Smooth muscle cell (in vitro differentiated cells): ENCODE data around the gene OR10K2. TPM values are rescaled to one million over a fixed set of nuclear protein-coding genes. Genes with fewer than 3 reads are reported as not detected.

Experiments used
- DNase-seq: peaks from one replicate; lab custom pipeline; 2025; ENCODE audit not compliant: unreplicated experiment; lab: John Stamatoyannopoulos, UW
- H2AFZ ChIP-seq: fragments of 200-600 bp; sonication (generic); 2 replicates; pipeline ENCODE4 v1.6.0; 2016; ENCODE audit warnings: antibody characterized with exemption, low read depth, mild to moderate bottlenecking
- H3F3A ChIP-seq: fragments of 200-600 bp; sonication (generic); 2 replicates; pipeline ENCODE4 v1.6.0; 2017; ENCODE audit warnings: antibody characterized with exemption, low read depth
- H3K27ac ChIP-seq: fragments of 200-600 bp; sonication (generic); 2 replicates; pipeline ENCODE4 v1.5.1; 2016; ENCODE audit warnings: low read depth, mild to moderate bottlenecking
- H3K27me3 ChIP-seq: fragments of 200-600 bp; sonication (generic); 2 replicates; pipeline ENCODE4 v1.6.1; 2016; ENCODE audit warnings: low read depth, mild to moderate bottlenecking
- H3K36me3 ChIP-seq: fragments of 200-600 bp; sonication (generic); 2 replicates; pipeline ENCODE4 v1.5.1; 2016; ENCODE audit warnings: low read depth
- H3K4me1 ChIP-seq: fragments of 200-600 bp; sonication (generic); 2 replicates; pipeline ENCODE4 v1.5.1; 2016; ENCODE audit warnings: low read depth
- H3K4me2 ChIP-seq: fragments of 200-600 bp; sonication (generic); 2 replicates; pipeline ENCODE4 v1.6.0; 2016; ENCODE audit warnings: mild to moderate bottlenecking
- H3K4me3 ChIP-seq: fragments of 200-600 bp; sonication (generic); 2 replicates; pipeline ENCODE4 v1.5.1; 2016; ENCODE audit warnings: mild to moderate bottlenecking
- H3K79me2 ChIP-seq: fragments of 200-600 bp; sonication (generic); 2 replicates; pipeline ENCODE4 v1.6.0; 2016; ENCODE audit warnings: low read depth, mild to moderate bottlenecking
- H3K9ac ChIP-seq: fragments of 200-600 bp; sonication (generic); 2 replicates; pipeline ENCODE4 v1.6.0; 2016; ENCODE audit warnings: low read depth
- H3K9me3 ChIP-seq: fragments of 200-600 bp; sonication (generic); replicated peaks from 2 replicates; pipeline ENCODE4 v1.5.1; 2016; ENCODE audit warnings: low read depth
- H4K20me1 ChIP-seq: fragments of 200-600 bp; sonication (generic); 2 replicates; pipeline ENCODE4 v1.6.0; 2016; ENCODE audit warnings: low read depth
- WGBS: methylation state at CpG from one replicate; pipeline ENCODE4 v1.1.7; 2016; ENCODE audit warnings: low lambda C conversion rate; 5-methylcytosine and 5-hydroxymethylcytosine counted together
- polyA plus RNA-seq: library from polyadenylated mRNA; unstranded; fragments of >200 nt; fragmentation: Nextera tagmentation; extraction: Ambion mirVana; gene quantifications from 2 replicates; pipeline ENCODE4 v1.2.1, GENCODE V29; 2016
- total RNA-seq: library from RNA; depleted of rRNA; stranded (reverse); fragments of >200 nt; gene quantifications from 2 replicates; pipeline ENCODE4 v1.2.3, GENCODE V29; 2014
- TF ChIP-seq, protein P1 (sequence below): fragments of 200-600 bp; sonication (generic); IDR thresholded peaks from 2 replicates; pipeline ENCODE4 v1.5.1; 2017; ENCODE audit warnings: borderline replicate concordance, mild to moderate bottlenecking, antibody characterized with exemption; ENCODE audit not compliant: insufficient read depth, poor library complexity, severe bottlenecking

OR10K2 gene
- total and polyA plus RNA-seq, 2 experiments from 2014 or later: not detected

DNA sequence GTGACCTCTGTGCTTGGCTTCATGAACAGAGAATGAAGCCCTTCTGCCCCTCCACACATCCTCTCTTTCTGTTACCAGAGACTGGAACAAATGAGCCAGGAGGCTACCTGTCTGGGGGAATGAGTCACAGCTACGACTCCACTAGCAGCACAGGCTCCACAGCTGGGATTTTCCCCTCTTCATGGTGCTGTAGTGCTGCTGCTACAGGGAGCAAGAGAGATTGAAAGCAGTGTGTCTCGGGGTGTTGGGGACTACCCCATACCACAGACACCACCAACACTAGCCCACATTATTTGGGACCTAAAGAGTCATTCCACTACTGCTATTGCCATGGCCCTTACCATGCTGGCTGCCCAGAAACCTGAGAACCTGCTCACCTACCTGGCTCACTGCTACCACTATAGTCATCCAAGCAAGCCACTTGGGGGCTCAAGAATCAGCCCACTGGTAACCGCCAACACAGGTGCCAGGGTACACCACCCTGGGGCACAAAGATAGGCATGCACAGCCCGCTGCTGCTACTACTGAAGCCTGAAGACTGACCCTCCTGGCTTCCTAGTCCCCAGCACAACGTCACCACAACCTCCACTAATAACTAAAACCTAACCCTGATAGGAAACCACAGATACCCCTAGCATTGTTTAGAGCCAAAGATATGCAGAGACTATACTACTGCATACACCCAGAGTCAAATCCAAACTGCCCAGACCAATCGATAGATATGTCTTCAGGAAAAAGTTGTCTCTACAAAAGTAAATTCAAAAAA is 54.7 kb downstream of the OR10K2 start:
- no peaks in the 10 kb centered on the region for H3K9me3 ChIP-seq
- TF ChIP-seq, protein P1, sequence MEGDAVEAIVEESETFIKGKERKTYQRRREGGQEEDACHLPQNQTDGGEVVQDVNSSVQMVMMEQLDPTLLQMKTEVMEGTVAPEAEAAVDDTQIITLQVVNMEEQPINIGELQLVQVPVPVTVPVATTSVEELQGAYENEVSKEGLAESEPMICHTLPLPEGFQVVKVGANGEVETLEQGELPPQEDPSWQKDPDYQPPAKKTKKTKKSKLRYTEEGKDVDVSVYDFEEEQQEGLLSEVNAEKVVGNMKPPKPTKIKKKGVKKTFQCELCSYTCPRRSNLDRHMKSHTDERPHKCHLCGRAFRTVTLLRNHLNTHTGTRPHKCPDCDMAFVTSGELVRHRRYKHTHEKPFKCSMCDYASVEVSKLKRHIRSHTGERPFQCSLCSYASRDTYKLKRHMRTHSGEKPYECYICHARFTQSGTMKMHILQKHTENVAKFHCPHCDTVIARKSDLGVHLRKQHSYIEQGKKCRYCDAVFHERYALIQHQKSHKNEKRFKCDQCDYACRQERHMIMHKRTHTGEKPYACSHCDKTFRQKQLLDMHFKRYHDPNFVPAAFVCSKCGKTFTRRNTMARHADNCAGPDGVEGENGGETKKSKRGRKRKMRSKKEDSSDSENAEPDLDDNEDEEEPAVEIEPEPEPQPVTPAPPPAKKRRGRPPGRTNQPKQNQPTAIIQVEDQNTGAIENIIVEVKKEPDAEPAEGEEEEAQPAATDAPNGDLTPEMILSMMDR: no peak

More for the DNA sequence above, 54.7 kb downstream of the OR10K2 start:
- Histone ChIP-seq H4K20me1 (no peaks in the 10 kb centered on the region), H3K79me2 (no peaks in the 10 kb centered on the region), H3K27me3 (no peaks in the 10 kb centered on the region), H3F3A (no peaks in the 10 kb centered on the region), H3K36me3 (no peaks in the 10 kb centered on the region), H3K27ac (no peak overlapping the region), H2AFZ (no peak overlapping the region), H3K9ac (no peak overlapping the region), H3K4me3 (no peak overlapping the region), H3K4me1 (no peaks in the 10 kb centered on the region), H3K4me2 (no peak overlapping the region)
- WGBS: 76% methylated on average over 6 of the region's 6 CpGs
- no peak for DNase-seq

Other genes with a start within 250 kb of the OR10K2 start
- 2.2 and 2.7 TPM in 2 replicates for gene CD1D, start 245.3 kb downstream of the OR10K2 start, total RNA-seq
- 3.3 and 3.5 TPM in 2 replicates for gene CD1D, start 245.3 kb downstream of the OR10K2 start, polyA plus RNA-seq
- not detected in 2 replicates for gene CD1A, start 171.8 kb downstream of the OR10K2 start, total RNA-seq
- gene CD1A, start 171.8 kb downstream of the OR10K2 start, polyA plus RNA-seq: not detected in 2 replicates
- gene CD1C, start 136.3 kb downstream of the OR10K2 start, total RNA-seq: not detected in 2 replicates
- not detected in 2 replicates for gene CD1C, start 136.3 kb downstream of the OR10K2 start, polyA plus RNA-seq
- gene CD1B, start 94.7 kb downstream of the OR10K2 start, total RNA-seq: not detected in 2 replicates
- not detected in 2 replicates for gene CD1B, start 94.7 kb downstream of the OR10K2 start, polyA plus RNA-seq
- gene CD1E, start 72.3 kb downstream of the OR10K2 start, total RNA-seq: not detected in 2 replicates
- not detected in 2 replicates for gene CD1E, start 72.3 kb downstream of the OR10K2 start, polyA plus RNA-seq
- gene OR10T2, start 26.8 kb downstream of the OR10K2 start, total RNA-seq: not detected in 2 replicates
- gene OR10T2, start 26.8 kb downstream of the OR10K2 start, polyA plus RNA-seq: not detected in 2 replicates
- gene OR10K1, start 35.6 kb upstream of the OR10K2 start, total RNA-seq: not detected in 2 replicates
- gene OR10K1, start 35.6 kb upstream of the OR10K2 start, polyA plus RNA-seq: not detected in 2 replicates
- not detected in 2 replicates for gene OR10R2, start 46.0 kb upstream of the OR10K2 start, total RNA-seq
- gene OR10R2, start 46.0 kb upstream of the OR10K2 start, polyA plus RNA-seq: not detected in 2 replicates
- not detected in 2 replicates for gene OR6Y1, start 128.2 kb upstream of the OR10K2 start, total RNA-seq
- not detected in 2 replicates for gene OR6Y1, start 128.2 kb upstream of the OR10K2 start, polyA plus RNA-seq
- gene OR6P1, start 144.3 kb upstream of the OR10K2 start, total RNA-seq: not detected in 2 replicates
- not detected in 2 replicates for gene OR6P1, start 144.3 kb upstream of the OR10K2 start, polyA plus RNA-seq
- not detected in 2 replicates for gene OR10X1, start 153.7 kb upstream of the OR10K2 start, total RNA-seq
- not detected in 2 replicates for gene OR10X1, start 153.7 kb upstream of the OR10K2 start, polyA plus RNA-seq
- gene OR10Z1, start 179.0 kb upstream of the OR10K2 start, total RNA-seq: not detected in 2 replicates
- not detected in 2 replicates for gene OR10Z1, start 179.0 kb upstream of the OR10K2 start, polyA plus RNA-seq